Measurements from ENCODE around the gene ENPEP.
"Not testable (repeated sequence)": the region's sequence is repeated elsewhere in the genome, so short reads cannot be mapped to it uniquely, and the experiment has no call there.

Gene ENPEP

DNA sequence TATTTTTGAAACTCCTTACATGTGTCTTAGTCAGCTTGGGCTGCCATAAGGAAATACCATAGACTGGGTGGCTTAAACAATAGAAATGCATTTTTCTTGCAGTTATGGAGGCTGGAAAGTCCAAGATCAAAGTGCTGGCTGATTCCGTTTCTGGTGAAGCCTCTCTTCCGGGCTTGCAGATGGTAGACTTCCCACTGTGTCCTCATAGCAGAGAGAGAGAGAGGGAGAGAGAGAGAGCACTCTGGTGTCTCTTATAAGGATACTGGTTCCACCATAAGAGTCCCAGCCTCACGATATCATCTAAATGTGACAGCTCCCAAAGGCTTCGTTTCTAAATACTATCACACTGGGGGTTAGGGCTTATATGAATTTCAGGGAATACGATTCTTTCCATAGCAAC is 39.7 kb downstream of the ENPEP start:
- no peak for DNase-seq (ENCODE audit: low read depth in 1 of 2, low spot score in 1 of 2)

DNA sequence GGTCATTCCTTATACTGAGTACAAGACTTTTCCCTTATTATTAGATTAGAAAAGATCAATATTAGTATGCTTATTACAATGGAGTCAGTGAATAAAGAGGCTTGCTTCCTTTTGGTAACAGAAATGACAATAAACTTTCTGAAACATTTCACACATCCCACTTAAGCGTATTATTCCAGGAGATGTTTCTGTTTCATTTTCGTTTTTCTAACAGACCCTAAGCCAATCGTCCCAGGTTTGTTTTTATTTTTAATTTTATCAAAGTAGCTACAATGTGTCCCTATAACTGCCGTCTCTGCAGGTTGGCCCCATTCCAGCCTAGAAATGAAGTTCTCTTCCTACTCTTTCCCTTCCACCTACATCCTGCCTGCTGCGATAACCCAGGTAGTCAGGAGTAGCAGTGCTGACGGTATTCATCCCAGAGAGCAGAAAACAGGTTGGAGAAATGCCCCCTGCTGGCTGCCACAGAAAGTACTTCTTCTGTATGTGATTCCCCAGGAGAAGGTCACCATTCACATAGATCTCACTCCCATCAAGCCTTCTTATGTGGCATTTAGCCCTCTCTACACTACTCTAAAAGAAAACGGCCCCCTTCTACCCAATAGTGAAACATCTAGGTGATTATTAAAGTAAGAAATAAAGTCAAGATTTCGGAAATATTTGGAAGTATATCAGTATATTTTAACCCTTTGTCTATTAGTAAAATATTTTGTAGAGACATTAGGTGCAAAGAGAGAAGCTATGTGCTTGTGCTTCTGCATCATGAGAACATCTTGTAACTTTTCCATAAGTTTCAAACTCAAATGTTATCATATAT is 40.4 kb downstream of the ENPEP start:
- peak; percentile 36 to 64 for DNase-seq (ENCODE audit: low read depth in 1 of 2, low spot score in 1 of 2)

DNA sequence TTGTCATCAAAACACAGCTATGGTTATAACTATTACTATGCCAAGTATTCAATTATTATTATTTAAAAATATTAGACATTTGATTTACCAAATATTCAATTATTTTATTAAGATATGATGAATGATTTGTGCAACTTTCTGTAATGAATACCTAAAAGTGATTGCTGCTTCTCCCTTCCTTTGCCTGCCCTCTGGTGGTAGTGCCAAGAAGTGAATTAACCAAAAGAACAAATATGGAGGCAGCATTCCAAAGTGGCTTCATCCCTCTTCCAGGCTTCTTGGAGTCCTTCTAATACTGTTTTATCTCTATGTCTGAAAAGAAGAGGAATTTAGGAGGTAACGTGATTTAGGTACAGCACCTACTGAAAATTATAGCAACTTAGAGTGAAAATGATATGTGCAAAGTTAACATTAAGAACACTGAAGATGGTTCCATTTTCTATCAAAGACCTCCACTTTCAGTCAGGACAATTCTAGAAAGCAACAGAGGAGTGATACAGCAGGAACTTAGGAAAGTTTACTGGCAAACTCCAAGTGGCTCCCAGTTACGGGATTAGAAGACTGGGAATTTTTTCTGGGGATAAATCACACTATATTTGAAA is 43.0 kb downstream of the ENPEP start:
- DNase-seq (ENCODE audit: low read depth in 1 of 2, low spot score in 1 of 2): peak in 1 of 2 donors; percentile 5

DNA sequence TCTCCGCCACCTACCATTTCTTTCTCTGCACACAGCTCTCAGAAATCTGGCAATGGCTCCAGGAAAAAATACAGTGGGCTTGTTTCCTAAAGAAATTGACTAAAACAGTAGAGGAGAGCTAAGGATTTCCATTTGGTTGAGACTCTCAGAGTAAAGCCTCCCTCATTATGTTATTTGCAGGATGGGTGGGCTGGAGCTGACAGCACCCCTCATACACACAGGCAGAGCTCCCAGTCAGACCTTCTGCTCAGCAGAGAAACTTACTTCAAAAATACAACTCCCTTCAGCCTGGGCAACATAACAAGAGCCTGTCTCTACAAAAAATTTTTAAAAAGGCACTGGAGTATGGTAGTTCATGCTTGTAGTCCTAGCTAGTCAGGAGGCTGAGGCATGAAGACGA is 44.9 kb downstream of the ENPEP start:
- no peak for DNase-seq (ENCODE audit: low read depth in 1 of 2, low spot score in 1 of 2)

DNA sequence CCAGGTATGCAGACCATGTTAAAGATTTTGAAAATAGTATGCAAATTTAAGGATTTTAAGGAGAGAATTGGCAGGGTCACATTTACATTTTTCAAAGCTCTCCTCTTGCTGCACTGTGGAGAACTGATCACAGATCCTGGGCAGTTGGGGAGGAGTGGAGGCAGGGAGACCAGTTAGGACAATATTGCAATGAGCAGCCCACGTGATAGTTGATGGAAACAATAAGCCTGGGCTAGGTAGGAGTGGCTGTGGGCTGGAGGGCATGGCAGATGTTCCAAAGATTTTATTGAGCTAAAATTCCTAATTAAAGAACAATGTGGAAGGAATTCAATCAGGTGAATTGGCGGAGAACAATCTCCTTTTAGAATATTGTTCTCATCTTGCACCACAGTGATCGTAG is 50.6 kb downstream of the ENPEP start:
- DNase-seq (ENCODE audit: low read depth in 1 of 2, low spot score in 1 of 2): no peak

DNA sequence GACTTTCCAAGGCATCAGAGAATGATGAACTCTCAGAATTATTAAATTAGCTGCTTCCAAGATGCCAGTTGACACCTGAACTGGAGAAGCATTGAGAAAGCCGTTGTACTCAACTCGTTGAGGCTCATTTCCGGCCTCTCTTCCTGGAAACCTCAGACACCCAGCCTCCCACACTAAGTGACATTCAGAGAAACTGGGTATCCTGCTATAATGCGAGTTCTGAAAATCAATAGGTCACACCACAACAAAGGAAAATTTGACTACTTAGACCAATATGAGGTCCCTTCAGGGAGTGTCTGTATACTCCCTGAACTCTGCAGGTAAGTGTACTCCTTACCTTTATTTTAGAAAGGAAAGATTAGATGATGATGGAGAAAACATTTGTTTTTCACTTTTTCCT is 51.2 kb downstream of the ENPEP start:
- DNase-seq (ENCODE audit: low read depth in 1 of 2, low spot score in 1 of 2): no peak

DNA sequence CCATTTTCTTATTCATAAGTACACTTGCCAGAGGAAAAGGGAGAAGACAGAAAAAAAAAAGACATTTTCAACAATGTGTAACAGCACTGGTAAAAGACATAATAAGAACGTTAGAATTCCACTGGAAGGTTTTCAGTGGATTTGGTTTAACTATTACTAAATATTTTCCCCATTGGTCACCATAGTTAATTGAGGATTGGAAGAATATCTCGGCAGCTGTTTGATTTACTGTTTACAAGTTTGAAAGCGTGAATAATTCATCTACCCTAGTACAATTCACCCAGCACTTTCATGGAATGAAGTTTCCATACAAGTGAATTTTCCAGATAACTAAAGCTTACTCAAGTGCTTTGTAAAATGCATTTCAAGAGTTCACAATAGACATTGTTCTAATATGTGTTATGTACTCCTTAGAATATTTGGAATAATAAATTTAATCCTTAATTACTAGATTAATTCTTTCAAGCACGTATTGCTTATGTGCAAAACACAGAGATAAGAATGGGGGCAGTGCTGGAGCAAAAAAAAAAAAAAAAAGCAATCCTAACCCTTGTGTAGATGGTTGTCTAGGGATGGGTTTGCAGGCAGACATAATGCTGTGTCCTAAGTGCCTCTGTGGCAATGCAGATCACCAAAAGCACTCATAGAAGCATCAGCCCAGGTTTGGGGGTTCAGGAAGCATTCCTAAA is 57.1 kb downstream of the ENPEP start:
- DNase-seq (ENCODE audit: low read depth in 1 of 2, low spot score in 1 of 2): no peak

DNA sequence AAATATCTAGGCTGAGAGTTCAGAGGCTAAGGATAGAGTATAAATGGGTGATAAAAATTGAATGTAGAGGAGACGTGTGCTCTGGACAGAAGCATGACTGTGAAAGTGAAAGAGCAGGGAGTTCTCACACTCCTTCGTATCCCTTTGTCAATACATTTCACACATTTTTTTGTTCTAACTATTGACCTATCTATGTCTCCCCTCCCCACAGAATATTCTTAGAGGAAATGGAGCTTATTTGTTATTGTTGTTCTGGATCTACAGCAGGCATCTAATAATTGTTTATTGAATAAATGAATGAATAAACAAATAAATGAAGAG is 57.6 kb downstream of the ENPEP start:
- no peak for DNase-seq (ENCODE audit: low read depth in 1 of 2, low spot score in 1 of 2)

DNA sequence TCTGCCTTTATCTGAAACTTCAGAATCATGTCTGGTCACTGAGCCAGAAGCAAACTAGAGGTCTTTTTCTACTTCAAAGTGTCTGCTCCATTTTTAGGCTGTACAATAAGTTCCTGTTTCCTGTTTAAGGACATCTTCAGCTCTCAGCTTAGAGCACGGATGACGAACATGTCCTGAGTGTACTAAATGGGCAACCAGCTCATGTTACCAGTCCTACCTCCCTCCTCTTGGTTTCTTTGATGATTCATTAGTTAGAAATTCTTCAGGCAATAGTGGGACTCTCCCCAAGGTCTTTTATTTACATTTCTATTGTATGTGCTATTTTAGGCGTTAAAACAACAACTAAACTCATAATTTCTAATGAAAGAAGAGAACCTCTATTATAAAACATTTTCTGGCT is 58.0 kb downstream of the ENPEP start:
- DNase-seq (ENCODE audit: low read depth in 1 of 2, low spot score in 1 of 2): no peak

DNA sequence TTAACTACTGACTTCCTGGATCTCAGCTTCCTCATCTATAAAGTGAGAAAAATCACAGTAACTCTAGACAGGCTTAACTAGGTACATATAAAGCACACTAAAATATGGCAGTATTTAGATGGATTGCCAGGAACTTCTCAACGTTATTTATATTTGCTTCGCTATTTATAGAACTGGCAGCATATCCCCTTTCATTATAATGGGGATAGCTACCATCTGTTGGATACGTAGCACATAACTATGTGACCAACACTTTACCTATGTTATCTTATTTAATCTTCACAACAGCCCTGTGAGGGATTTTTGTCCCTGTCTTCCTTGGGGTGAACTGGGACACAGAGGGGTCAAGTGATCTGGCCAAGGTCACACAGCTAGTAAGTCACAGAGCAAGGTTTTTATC is 64.6 kb downstream of the ENPEP start:
- DNase-seq (ENCODE audit: low read depth in 1 of 2, low spot score in 1 of 2): no peak

DNA sequence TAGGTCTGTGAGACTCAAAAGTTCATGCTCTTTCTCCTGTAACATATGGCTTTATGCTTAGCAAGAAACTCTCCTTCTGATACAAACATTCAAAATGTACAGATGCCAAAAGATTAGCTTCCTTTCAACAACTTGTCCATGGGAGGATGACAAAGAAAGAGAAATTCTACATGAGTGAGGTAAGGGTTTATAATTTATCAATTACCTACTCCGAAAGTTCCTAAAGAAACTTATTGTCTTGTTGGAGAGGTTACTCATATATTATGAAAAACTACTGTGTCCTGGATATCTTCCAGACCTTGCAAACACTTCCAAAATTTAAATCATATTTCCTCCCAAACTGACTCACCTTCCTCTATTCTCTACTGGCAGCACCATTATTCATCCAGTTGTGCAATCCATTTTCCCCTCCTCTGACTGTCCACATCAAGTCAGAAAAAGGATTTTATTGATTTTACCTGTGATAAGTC is 65.1 kb downstream of the ENPEP start:
- DNase-seq (ENCODE audit: low read depth in 1 of 2, low spot score in 1 of 2): no peak

DNA sequence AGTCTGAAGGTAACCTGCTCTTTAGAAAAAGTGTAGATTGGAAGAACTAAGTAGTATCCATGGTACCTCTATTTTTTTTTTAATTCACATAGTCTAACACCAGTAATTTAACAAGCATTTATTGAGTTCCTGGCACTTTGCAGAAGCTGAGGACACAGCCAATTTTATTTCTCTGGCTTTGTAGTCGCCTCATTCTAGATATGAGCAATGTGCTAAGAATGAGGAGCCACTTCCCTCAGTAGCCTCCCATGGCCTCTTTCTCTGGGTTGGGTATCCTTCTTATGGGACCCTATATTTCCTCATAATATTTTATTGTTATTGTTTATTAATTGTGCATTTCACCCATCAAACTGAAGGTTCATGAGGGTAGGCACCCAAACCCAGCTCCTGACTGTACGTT is 67.6 kb downstream of the ENPEP start:
- no peak for DNase-seq (ENCODE audit: low read depth in 1 of 2, low spot score in 1 of 2)

DNA sequence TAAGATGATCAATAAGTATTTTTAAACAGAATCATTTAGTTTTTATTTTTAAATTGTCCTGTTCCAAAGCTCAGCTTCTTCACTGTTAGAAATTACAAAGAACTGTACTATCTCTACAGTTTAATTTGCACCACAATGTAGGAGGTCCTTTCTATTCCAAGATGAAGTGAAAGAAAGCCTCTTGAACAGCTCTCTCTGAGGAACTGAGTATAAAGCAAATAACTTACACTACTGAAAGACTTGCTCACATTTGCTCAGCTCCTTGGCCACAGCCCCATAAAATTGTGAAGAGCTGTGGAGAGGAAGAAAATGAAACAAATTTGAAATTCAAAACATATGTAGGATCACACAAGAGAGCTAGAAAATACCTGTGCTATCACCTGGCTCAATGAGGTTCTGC is 68.6 kb downstream of the ENPEP start:
- DNase-seq (ENCODE audit: low read depth in 1 of 2, low spot score in 1 of 2): no peak

DNA sequence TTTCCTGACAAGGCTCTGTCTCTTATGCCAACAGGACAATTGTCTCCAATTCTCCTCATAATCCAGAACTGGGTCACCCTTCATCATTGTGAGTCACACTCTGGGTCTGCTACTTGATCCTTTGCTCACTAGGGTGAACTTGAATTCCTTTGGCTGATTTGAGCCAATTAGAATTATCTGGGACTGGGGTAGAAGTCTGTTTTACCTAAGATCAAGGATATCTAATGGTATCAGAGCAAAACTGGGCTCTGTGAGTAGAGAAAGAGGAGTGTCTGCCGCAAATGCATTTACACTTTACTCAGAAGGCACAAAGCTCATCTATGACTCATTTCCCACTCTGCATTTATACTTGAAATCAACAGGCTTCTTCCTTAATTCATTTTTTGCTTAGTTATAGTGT is 74.3 kb downstream of the ENPEP start:
- DNase-seq (ENCODE audit: low read depth in 1 of 2, low spot score in 1 of 2): no peak

DNA sequence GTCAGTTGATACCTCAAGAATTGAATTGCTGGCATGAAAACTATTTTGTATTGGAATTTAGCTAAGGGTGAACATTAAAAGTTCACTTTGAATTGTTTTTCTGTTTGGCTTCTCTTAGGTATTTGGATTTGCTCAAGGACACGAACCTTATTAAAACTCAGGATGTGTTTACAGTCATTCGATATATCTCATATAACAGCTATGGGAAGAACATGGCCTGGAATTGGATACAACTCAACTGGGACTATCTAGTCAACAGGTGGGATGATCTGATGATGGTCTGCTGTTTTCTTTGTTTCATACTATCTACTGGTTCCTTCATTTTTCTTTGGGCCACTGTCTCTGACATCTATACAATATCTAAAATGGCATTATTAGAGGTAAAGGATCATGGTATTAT is 77.2 kb downstream of the ENPEP start:
- DNase-seq (ENCODE audit: low read depth in 1 of 2, low spot score in 1 of 2): no peak

DNA sequence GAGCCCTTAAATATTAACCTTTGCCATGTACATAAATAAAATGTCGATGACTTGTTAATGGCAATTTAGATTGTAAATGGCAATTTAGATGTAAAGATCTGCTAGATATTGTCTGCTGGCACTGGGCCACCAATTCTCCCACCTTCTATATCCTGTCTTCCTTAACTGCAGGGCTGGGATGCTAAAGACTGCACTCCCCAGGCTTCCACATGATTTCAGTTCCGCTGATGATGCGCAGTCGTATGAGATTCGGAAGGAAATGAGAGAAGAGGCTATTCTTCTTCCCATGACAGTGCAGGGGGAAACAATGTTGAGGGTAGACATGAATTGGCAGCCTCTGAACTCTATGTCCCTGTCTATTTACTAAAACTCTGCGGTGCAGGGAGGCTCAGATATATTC is 91.3 kb downstream of the ENPEP start:
- no peak for DNase-seq (ENCODE audit: low read depth in 1 of 2, low spot score in 1 of 2)

DNA sequence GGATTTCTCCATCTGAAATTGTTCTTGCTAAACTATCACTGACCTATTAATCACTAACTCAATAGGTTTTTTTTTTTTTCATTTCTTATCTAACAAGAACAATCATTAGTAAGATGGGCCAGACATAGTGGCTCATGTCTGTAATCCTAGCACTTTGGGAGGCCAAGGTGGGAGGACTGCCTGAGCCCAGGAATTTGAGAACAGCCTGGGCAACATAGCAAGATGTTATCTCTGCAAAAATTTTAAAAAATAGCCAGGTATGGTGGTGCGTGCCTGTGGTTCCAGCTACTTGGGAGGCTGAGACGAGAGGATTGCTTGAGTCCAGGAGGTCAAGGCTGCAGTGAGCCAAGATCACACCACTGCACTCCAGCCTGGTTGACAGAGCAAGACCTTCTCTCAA is 100.7 kb downstream of the ENPEP start:
- DNase-seq (ENCODE audit: low read depth in 1 of 2, low spot score in 1 of 2): not testable (repeated sequence)

DNA sequence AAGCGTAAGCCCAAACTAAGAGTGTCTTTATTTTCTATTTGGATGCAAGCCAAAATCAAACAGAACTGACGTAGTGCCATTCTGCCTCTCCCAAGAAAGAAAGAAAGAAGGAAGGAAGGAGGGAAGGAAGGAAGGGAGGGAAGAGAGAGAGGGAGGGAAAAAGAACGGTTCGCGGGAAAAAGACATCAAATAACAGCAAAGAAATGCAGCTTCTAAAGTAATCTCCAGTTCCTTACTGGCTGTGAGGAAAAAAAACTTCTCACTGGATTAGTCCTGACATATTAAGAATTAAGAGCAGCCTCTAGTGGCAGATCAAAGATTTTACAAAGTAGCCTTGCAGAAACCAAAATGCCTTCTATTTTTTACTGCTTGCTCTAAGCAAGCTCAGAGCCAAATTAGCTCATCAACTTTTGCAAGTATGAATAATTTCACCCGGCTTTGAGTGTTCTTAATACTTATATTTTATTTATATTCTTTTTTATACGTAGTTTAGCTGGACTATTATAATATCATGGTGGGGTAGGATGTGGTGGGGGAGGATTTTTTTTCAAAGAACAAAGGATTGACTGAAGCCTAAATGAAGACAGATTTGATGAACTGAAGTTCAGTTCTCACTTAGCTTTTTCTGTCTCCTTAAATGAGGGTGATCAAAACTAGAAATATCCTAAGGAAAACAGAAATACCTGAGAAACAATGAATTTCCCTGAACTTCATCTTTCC is 110.3 kb downstream of the ENPEP start:
- no peak for DNase-seq (ENCODE audit: low read depth in 1 of 2, low spot score in 1 of 2)

DNA sequence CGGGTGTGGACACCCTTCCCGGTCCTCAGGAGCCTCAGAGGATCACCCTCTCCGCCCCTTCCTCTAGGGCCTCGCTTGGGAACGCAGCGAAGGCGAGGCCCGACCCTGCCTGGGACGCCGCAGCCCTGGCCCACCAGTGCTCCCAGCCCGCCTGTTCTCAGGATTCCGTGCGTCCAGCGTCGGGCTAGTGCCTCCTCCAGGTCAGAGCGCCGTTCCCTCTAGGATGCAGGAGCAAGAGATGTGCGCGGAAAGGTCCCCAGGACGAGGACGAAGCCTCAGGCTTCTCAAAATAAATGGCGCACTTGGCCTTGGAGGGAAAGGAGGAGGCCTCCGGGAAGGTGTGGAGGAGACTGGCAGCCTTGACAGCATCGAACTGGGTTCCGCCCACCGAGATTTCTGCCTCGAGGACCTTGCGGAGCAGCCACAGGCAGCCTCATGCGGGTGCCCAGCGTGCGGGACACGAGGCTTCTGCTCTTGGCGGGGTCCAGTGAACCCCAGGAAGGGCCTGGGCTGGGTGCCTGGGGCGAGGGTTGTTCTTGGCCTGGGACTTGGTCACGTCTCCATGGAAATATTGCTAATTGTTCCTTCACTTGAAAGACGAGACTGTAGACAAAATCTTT is 111.8 kb downstream of the ENPEP start:
- no peak for DNase-seq (ENCODE audit: low read depth in 1 of 2, low spot score in 1 of 2)

DNA sequence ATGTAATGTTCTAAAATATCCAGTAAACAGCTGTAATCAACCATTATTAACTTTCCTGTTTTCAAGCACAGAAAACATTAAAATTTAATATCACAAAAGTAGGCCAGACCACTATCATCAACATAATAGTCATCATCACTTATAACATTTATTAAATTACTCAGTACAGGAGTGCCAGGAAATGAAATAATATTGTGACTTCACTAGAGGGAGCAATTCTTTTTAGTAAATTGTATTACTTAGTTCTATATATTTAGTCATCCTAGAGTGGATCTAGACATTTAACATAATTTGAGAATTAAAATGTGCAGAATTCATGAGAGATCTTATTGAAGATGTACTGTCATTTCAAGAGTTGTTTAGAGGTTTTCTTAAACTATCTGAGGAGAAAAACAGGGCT is 113.3 kb downstream of the ENPEP start:
- DNase-seq (ENCODE audit: low read depth in 1 of 2, low spot score in 1 of 2): no peak

DNA sequence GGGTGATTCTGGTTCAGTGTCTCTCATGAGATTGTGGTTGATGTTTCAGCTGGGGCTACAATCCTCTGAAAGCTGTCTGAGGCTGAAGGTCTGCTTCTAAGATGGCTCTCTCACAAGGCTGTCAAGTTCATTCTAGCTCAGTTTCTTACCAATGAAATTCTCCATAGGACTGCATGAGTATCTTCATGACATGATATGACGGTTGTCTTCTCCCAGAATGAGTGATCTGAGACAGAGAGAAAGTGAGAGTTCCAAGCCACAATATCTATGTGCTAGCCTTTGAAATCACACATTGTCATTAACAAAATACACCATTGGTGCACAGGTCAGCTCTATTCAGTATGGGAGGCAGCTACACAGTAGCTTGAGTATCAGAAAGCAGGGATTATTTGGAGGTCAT is 119.6 kb downstream of the ENPEP start:
- no peak for DNase-seq (ENCODE audit: low read depth in 1 of 2, low spot score in 1 of 2)
